SJCRH30 (cell line): ENCODE results near the gene OR51A4. TPM values are rescaled to one million over a fixed set of nuclear protein-coding genes. Genes with fewer than 3 reads are reported as not detected.

Experiments
- DNase-seq, 2 experiments: peaks; one replicate each; pipeline ENCODE4 v3.0.0-alpha.2; 2015 to 2020
- H3K27ac ChIP-seq: fragments of 250-450 bp; sonication (Bioruptor Pico); 2 replicates; pipeline ENCODE4 v1.5.1; 2020; ENCODE audit warnings: mild to moderate bottlenecking, moderate library complexity
- H3K27me3 ChIP-seq: fragments of 250-450 bp; sonication (Bioruptor Pico); 2 replicates; pipeline ENCODE4 v1.5.1; 2020; ENCODE audit warnings: mild to moderate bottlenecking, moderate library complexity
- H3K36me3 ChIP-seq: fragments of 250-450 bp; sonication (Bioruptor Pico); 2 replicates; pipeline ENCODE4 v1.5.1; 2020; ENCODE audit warnings: mild to moderate bottlenecking, moderate library complexity
- H3K4me1 ChIP-seq: fragments of 250-450 bp; sonication (Bioruptor Pico); 2 replicates; pipeline ENCODE4 v1.5.1; 2020; ENCODE audit warnings: mild to moderate bottlenecking, moderate library complexity
- H3K4me3 ChIP-seq: fragments of 250-450 bp; sonication (Bioruptor Pico); 2 replicates; pipeline ENCODE4 v1.5.1; 2020; ENCODE audit warnings: mild to moderate bottlenecking, moderate library complexity
- H3K9me3 ChIP-seq: fragments of 250-450 bp; sonication (Bioruptor Pico); replicated peaks from 2 replicates; pipeline ENCODE4 v1.5.1; 2020; ENCODE audit warnings: mild to moderate bottlenecking, moderate library complexity
- total RNA-seq: library from RNA; depleted of rRNA; stranded (reverse); fragments of >200 nt; shearing (Covaris generic); gene quantifications from 2 replicates; pipeline ENCODE4 v1.2.3, GENCODE V29; 2014; rRNA removed

OR51A4 gene
- total RNA-seq, 1 experiment from 2014 or later, result not detected

DNA sequence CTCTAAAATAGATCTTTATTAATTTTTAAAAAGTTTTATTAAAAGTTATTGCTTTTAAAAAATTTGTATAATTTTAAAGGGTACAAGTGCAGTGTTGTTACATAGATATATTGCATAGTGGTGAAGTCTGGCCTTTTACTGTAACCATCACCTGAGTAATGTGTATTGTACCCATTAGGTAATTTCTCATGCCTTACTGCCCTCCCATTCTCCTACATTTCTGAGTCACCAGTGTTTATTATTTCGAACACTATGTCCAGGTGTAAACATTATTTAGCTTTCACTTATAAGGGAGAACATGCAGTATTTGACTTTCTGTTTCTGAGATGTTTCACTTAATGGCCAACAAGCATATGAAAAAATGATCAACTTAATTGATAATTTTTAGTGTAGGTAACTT is 25.6 kb downstream of the OR51A4 start:
- H3K27me3 ChIP-seq, result no peaks in the 10 kb centered on the region
- H3K4me3 ChIP-seq, result no peak overlapping the region
- no peaks in the 10 kb centered on the region for H3K9me3 ChIP-seq
- H3K27ac ChIP-seq, result no peak overlapping the region
- DNase-seq, result no peak
- H3K36me3 ChIP-seq, result no peaks in the 10 kb centered on the region
- H3K4me1 ChIP-seq, result no peaks in the 10 kb centered on the region

DNA sequence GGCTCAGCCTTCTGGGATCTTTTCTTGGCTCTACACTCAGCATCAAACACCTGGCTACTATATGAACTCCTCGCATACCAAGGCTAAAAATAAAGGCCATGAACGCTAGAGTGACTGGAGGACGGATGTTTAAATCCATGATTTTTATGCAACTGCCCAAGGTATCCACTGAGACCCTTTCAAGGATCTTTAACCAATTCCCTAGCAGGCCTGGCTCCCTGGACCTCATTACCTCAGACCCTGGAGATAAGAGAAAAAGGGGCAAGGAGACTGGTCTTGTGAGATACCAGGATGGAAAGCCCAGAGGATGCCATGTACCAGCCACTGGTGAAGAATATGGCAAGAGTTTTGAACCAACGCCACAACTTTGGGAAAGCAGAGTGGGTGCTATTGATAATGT is 28.2 kb downstream of the OR51A4 start, which contains the start of gene OR51G2:
Gene OR51G2, minus strand, starts transcription at position 101 of the 400 bp plus-strand sequence. CDS start 3,687 bp downstream, outside the sequence.
- Histone ChIP-seq H3K4me3 (no peak within 1 kb of the TSS), H3K9me3 (no peaks in the 10 kb centered on the region), H3K4me1 (no peaks in the 10 kb centered on the region), H3K27ac (no peak within 1 kb of the TSS), H3K36me3 (no peaks in the 10 kb centered on the region), H3K27me3 (no peaks in the 10 kb centered on the region)
- no peak for DNase-seq

DNA sequence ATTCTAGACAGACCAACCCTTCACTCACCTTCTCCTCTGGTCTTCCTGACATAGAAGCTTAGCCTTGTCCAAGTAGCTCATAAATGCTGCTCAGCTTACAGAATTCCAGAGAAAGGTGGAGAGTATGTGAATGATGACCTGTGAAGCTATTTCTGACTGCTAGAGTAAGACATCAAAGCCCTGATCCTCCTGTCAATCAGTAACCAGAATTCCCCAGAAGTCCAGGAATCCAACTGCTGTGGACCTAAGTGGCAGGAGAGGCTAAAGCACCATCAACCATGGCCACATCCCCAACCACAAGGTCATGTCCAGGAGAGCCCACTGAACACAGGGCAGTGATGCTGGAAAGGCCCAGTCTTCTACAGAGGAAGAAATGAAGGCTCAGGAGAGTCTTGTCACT is 30.8 kb downstream of the OR51A4 start:
- no peak for DNase-seq
- Histone ChIP-seq H3K4me3 (no peak overlapping the region), H3K27me3 (no peaks in the 10 kb centered on the region), H3K9me3 (no peaks in the 10 kb centered on the region), H3K27ac (no peak overlapping the region), H3K36me3 (no peaks in the 10 kb centered on the region), H3K4me1 (no peaks in the 10 kb centered on the region)

DNA sequence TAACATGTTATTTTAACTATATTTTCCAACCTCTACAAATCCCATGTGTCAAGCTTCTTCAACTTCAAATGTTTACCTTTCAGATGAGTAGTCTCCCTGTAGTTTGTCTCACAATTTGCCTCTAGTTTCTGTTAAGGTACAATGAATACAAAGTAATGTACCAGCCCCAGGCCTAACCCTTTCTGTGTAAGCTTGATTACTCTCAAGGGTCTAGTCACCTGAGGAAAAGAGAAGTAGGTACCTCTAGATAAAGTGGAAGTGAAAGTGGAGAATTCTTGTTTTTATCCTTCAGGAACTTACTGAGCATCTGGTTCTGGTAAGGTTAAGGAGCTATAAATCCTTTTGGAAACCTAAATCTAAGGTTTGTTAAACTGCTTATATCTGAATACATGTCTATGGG is 43.9 kb downstream of the OR51A4 start, which contains the start of gene OR51A7:
Gene OR51A7, plus strand, starts transcription at position 300 of the 400 bp plus-strand sequence. CDS start 3,587 bp downstream, outside the sequence.
- Histone ChIP-seq H3K9me3 (no peaks in the 10 kb centered on the region), H3K36me3 (no peaks in the 10 kb centered on the region), H3K4me1 (no peaks in the 10 kb centered on the region), H3K27ac (no peak within 1 kb of the TSS), H3K4me3 (no peak within 1 kb of the TSS), H3K27me3 (peaks cover 2% of the 10 kb centered on the region; the same call in 1 of the 2 replicates)
- DNase-seq, result no peak

Other genes starting within 250 kb of the OR51A4 start
- gene OR51E2, start 249.8 kb downstream of the OR51A4 start, total RNA-seq, result not detected in 2 replicates
- not detected in 2 replicates for gene MMP26, start 242.8 kb downstream of the OR51A4 start, total RNA-seq
- gene OR51F1, start 177.7 kb downstream of the OR51A4 start, total RNA-seq, result not detected in 2 replicates
- gene OR52R1, start 143.2 kb downstream of the OR51A4 start, total RNA-seq, result not detected in 2 replicates
- gene OR51F2, start 126.3 kb downstream of the OR51A4 start, total RNA-seq, result not detected in 2 replicates
- not detected in 2 replicates for gene OR51S1, start 98.4 kb downstream of the OR51A4 start, total RNA-seq
- not detected in 2 replicates for gene OR51T1, start 65.7 kb downstream of the OR51A4 start, total RNA-seq
- gene OR51A7, start 43.8 kb downstream of the OR51A4 start, total RNA-seq, result not detected in 2 replicates
- not detected in 2 replicates for gene OR51G2, start 28.3 kb downstream of the OR51A4 start, total RNA-seq
- gene OR51G1, start 23.3 kb downstream of the OR51A4 start, total RNA-seq, result not detected in 2 replicates
- not detected in 2 replicates for gene OR51A2, start 8.1 kb upstream of the OR51A4 start, total RNA-seq
- gene OR51L1, start 47.2 kb upstream of the OR51A4 start, total RNA-seq, result not detected in 2 replicates
- not detected in 2 replicates for gene OR52J3, start 98.9 kb upstream of the OR51A4 start, total RNA-seq
- gene OR52E2, start 112.0 kb upstream of the OR51A4 start, total RNA-seq, result not detected in 2 replicates
- not detected in 2 replicates for gene OR52E1, start 122.0 kb upstream of the OR51A4 start, total RNA-seq
- gene OR52A5, start 190.8 kb upstream of the OR51A4 start, total RNA-seq, result not detected in 2 replicates
- gene OR52A1, start 207.2 kb upstream of the OR51A4 start, total RNA-seq, result not detected in 2 replicates